HG03025 (cell line): ENCODE results near the gene CCR9.
A peak's percentile ranks its signal among the peaks of the same experiment; 100 is the strongest.

Source experiments
- ATAC-seq: cut with Tn5 transposase; IDR thresholded peaks from one replicate; pipeline ENCODE4 v1.9.1; 2021; ENCODE audit warnings: mild to moderate bottlenecking, moderate library complexity; ENCODE audit not compliant: unreplicated experiment, low FRiP score

Gene CCR9

DNA sequence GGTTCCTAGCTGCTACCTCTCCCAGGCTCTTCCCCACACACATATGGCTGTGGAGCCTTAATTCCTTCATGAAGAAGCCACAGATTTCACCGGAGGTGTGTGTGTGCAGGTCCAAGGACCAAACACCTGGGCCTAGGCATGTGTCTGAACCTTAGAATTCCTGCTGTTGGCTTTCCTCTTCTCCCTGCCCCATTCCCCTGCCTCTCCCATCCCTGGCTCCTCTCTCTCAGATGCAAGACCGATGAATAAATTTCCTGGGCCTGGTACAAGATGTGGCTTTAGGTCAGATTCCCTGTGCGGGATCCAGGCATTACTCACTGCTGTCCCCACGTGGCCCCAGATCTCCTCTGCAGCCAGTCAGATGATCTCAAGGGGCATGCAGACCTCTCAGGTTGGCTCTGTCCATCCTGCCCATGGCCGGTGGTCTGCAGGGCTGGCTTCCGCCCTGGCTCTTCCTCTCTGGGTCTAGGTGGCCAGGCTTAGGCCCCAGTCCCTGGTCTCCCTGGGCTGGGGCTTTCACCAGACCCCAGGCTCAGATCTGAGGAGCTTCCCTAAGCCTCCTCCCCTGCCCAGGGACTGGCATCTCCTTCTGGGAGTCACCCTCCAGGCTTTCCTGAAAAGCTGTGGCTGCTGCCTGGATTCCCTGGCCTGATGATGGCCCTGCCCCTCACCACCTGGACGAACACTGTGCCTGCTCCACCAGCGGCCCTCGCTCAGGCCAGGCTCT, 20.5 kb downstream of the CCR9 start:
- no peak for ATAC-seq

DNA sequence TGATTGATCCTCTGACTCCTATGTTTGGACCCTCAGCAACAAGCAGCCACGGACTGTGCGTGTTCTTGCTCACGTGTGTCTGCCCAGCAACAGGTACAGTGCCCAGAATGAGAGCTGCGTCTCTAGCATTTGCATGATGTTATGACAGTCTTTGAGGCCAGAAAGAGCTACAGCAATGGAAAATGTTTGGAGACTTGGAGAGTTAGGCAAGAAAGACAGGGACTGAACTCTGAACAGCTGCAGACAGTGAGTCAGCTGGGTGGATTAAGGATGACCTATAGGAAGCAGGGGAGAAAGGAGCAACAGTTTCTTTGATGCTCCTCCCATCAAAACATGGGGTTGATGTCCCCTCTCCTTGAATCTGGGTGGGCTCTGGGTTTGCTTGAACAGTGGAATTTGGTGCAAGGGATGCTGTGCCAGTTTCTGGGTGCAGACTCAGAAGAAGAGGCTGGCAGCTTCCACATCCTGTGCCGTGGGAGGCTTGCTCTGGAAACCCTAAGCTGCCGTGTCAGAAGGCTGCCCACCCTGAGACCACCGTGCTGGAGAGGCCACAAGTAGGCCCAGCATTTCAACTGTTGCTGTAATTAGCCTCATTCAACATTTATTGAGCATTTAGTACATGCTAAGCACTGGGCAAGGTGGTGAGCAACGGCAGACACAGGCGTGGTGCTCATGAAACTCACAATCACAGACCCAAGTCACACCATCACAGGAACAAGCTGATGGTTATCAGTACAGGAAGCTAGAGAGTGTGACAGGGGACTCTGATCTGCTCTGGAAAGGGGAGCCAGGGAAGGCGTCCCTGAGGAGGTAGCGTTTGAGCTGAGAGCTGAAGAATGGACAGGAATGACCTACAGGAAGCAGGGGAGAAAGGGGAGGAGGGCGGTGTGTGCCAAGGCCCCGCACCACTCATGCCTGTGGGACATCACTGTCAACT, 21.7 kb downstream of the CCR9 start:
- no peak for ATAC-seq

GRCh38 chr3:45908761-45909160, 22.4 kb downstream of the CCR9 start:
- ATAC-seq: no peak

- ATAC-seq: no peak
Measured at GRCh38 chr3:45909542-45909941, 23.2 kb downstream of the CCR9 start.

- no peak for ATAC-seq
Measured at GRCh38 chr3:45910892-45911291, 24.5 kb downstream of the CCR9 start.

GRCh38 chr3:45911511-45912226, 25.3 kb downstream of the CCR9 start:
- ATAC-seq: no peak

GRCh38 chr3:45912435-45912834, 26.1 kb downstream of the CCR9 start:
- no peak for ATAC-seq

- ATAC-seq: no peak
Measured at GRCh38 chr3:45914362-45915058, 28.2 kb downstream of the CCR9 start.

DNA sequence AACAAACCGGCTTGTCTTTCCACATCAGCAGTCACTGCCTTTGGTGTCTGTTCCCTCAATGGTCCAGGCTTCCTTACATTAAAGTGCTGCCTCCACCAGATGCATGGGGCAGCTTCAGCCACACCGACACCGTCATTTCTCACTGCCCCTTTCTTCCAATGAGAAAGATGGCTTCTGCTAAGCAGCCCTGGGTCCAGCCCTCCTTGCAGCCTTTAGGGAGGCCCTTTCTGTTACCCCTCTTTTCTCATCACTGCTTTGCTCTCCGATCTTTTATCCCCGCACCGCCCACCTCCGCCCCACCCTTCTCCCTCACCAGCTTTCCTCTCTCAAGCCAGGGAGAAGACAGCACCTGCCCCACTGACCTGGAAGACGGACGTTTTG, 28.7 kb downstream of the CCR9 start:
- no peak for ATAC-seq

DNA sequence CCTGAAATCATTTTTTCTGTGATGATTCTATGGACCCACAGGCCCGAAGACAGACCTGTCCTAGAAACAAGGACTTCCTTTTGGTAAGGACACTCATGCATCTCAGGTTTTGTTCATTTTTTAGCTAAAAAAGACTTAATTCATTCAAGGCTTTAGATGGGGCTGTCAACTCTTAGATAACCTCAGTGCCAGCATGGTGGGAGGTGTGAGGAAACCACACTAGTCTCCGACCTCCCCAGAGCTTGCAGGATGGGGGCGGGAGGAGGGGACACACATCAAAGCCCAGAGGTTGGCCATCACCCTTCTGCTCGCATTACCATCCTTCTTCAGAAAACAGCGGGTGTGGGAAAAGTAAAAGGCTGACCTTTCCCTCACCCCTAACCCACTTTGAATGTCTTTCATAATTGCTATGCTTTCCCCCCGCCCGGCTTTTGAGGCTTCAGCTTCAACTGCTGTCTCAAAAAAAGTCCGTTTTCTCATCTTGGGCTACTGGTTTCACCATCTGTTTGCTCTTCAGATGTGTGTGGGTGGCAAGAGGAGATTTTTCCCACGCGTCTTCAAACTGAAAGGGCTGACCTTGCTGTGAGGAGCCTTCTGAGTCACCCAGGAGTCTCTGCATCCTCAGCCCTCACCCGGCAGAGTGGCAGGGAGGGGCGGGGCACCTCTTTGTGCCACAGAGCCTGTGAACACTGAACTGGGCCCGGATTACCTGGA, 29.3 kb downstream of the CCR9 start:
- ATAC-seq: peak; percentile 71

DNA sequence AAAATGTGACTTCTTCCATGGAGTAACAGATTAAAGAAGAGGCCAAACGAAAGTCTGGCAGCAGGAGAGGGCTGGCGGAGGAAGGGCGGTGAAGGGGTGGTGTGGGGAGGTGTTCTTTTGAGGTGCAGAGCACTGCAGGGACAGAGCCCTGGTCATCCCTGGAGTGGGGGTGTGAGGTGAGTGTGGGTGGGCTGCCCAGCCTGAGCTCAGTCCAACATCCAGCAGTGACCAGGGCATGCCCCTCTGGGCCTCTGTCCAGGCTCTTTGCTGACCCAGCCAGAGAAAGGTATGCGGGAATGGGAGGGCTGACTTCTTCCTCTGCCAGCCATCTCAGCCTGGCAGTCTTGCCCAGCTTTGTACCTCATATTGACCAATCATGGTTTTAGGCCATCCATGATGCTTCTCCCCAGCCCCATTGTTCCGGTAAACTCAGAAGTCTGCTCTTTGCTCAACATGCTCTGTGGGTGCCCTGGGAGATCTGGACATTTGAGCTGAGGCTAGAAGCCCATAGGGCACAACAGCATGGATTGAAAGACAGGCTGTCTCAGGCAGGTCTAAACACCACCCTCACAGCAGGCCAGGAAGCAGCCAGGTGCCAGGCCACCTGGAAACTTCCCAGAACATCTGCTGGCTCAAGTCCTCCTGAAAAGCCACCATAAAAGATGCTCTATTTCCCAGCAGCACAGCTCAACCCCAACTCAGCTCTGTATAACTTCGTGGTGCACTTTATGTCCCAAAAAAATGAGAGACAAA, 31.0 kb downstream of the CCR9 start:
- no peak for ATAC-seq

GRCh38 chr3:45921158-45922038, 35.1 kb downstream of the CCR9 start:
- ATAC-seq: no peak

- ATAC-seq: no peak
Measured at GRCh38 chr3:45922039-45922326, 35.6 kb downstream of the CCR9 start.

GRCh38 chr3:45922950-45923590, 36.7 kb downstream of the CCR9 start:
- ATAC-seq: no peak

GRCh38 chr3:45923755-45924154, 37.4 kb downstream of the CCR9 start:
- no peak for ATAC-seq

DNA sequence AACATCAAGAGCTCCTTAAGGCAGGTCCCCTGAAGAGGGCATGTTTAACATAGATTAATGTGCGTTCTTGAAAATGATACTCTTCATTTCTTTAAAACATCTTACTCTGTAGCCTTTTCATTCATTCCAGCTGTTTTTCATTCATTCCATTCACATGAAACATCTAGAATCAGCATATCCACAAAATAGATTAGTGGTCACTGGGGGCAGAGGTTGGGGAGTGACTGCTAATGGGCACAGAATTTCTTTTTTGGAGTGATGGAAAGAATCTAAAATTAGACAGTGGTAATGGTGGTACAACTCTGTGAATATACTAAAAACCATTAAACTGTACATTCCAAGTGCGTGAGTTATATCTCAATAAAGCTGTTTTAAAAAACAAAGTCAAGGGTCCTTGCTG, 41.5 kb downstream of the CCR9 start:
- ATAC-seq: no peak

DNA sequence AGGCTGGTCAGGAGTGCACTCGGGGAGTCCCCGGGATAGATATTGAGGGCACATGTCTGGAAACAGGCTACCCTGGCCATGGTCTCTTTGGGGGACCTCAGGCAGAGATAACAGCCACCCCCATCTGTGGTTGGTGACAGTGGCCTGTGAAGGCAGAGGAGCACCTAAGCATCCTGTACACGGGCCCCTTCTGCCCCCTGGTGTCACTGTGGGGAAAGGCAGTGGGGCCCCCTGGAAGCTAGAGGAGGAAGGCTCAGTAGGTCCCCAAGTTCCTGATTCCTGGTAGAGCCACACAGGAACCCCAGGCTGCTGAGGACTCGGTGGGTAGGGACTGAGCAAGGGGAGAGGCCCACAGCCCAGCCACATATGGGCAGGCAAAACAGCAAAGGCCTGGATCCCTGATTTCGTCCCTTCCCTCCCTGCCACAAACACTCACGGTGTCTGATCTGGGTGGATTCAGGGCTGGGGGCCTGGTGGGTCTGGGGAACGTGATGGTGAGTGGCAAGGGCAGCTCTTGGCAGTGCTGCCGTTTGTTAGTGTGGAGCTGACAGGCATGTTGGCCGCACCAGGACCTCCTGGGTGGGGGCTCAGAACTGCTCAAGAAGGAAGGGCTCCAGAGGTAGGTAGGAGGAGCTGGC, 42.8 kb downstream of the CCR9 start:
- no peak for ATAC-seq

DNA sequence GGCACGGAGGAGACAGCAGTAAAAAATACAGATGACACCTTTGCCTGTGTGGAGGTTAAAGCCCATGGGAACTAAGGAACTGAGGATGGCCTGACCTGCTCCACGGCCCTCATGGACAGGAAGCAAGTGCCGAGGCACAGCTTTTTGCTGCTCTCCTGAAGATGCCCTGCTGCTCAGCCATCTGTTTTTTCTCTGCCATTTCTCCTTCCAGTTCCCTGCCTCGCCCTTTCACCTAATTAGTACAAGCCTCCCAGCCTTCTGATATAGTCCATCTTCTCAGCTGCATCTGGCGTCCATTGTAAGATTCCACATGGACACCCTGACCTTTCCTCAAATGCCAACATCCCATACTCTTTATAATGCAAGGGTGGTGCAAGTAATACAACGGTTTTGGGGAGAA, 45.2 kb downstream of the CCR9 start:
- no peak for ATAC-seq
